GM10248 (cell line): ENCODE results near the gene AACS.
"Not testable (repeated sequence)": the region's sequence is repeated elsewhere in the genome, so short reads cannot be mapped to it uniquely, and the experiment has no call there.

Source experiments
- CTCF ChIA-PET: fragments of 300-600 bp; sonication (Branson Sonifier 250); formaldehyde crosslinking; extraction: SDS; loops from one replicate; lab custom pipeline; 2021; ENCODE audit warnings: antibody characterized with exemption; lab: Yijun Ruan, JAX
- POLR2A ChIA-PET: fragments of 350-650 bp; sonication (Branson Sonifier 250); formaldehyde crosslinking; extraction: SDS; loops from one replicate; lab custom pipeline; 2020; ENCODE audit warnings: antibody characterized with exemption; lab: Yijun Ruan, JAX
- DNase-seq: peaks from one replicate; pipeline ENCODE4 v3.0.0; 2012; ENCODE audit errors: extremely low spot score
- CTCF ChIP-seq: IDR thresholded peaks from 2 replicates; pipeline ENCODE4 v1.5.1; 2012; ENCODE audit warnings: mild to moderate bottlenecking, low read depth; ENCODE audit errors: extremely low read depth, missing control alignments, control extremely low read depth

Gene AACS

GRCh38 chr12:125021771-125022170 lies 43.5 kb upstream of the AACS start:
- POLR2A ChIA-PET = interaction anchor here (0.7 kb wide), 1 partner anchor 27 kb away, joined by 7 read pairs; no protein-coding TSS in a partner anchor
- DNase-seq = no peak
- CTCF ChIA-PET = interaction anchor here (1.0 to 1.5 kb wide), 3 partner anchors 13 to 25 kb away, joined by 3 to 4 read pairs (median 3); no protein-coding TSS in a partner anchor
- TF ChIP-seq CTCF = no peak

DNA sequence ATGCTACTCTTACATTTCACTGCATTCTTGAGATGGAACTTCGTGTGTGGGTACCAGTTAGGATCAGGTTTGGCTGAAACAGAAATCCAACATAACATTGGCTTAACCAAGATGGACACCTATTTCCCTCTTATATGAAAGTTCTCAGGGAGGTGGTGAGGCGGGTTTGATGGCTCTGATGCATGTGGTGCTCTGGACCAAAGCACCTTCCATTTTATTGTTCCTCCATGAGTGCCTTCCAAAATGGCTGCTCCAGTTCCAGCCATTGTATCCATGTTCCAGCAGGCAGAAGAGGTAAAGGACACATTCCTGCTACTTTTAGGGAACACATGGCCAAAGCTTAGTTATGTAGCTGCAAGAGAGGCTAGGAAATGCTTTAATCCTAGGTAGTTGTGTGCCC lies 42.2 kb upstream of the AACS start:
- CTCF ChIA-PET = no interaction called here
- TF ChIP-seq CTCF = no peak
- DNase-seq = no peak
- POLR2A ChIA-PET = no interaction called here

DNA sequence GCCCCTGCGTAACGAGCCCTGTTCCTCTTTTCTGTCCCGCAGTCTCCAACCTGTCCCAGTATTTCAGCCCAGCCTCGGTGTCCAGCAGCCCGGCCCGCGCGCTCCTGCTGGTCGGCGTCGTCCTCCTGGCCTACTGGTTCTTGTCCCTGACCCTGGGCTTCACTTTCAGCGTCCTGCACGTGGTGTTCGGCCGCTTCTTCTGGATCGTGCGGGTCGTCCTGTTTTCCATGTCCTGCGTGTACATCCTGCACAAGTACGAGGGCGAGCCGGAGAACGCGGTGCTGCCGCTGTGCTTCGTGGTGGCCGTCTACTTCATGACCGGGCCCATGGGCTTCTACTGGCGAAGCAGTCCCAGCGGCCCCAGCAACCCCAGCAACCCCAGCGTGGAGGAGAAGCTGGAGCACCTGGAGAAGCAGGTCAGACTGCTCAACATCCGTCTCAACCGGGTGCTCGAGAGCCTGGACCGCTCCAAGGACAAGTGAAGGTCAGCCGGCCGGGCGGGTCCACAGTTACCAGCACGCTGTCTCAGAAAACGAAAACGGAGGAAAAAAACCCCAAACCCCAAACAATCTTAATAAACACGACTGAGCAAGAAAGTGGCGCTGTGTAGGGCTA lies 40.2 kb upstream of the AACS start:
- POLR2A ChIA-PET = no interaction called here
- no peak for TF ChIP-seq CTCF
- no peak for DNase-seq
- CTCF ChIA-PET = no interaction called here

DNA sequence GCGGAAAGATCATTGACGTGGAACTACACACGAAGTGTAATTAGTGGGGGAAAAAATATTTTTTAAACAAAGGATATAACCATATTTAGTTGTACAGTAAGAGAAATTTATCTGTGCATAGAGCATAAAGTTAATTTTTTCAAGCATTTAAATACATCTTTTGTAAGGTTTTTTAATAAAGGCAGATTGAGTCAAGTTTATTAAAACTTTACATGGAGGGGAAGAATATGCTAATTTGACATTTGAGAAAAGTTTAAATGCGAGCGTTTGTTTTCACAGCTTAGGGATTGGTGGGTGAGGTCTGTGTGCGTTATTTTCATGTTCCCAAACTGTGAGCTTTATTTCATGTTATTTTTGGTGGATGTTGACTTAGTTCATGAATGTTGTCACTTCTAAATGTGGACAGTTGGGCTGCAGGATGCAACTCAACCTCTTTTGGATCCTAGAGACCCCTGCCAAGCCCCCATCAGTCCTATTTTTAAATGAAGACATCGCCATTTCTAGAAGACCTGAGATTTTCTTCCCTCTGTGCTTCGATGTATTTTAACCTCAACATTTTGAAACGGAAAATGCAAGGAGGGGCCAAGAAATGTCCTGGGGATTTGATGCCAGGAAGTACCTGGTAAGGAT lies 39.5 kb upstream of the AACS start:
- no peak for DNase-seq
- ChIA-PET CTCF (interaction anchor here (1.7 kb wide), 1 partner anchor 15 kb away, joined by 3 read pairs; no protein-coding TSS in a partner anchor), POLR2A (no interaction called here)
- TF ChIP-seq CTCF = no peak

DNA sequence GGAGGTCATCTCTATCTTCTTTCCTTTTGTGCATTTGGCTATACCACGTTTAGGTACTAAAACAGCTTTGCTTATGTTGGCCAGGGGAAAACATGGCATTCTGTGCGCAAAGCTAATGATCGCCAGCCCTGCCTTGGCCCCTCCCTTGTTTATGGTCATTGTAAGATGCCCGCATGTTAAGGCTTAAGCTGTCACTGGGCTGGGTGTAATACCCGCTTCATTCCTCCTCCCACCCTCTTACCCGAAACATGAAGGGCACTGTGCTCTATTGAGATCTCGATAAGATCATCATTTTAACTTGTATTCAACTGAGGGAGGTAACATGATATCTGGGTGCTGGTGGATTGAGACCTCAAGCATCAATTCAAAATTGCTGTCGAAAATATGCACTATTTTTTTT lies 37.1 kb upstream of the AACS start:
- ChIA-PET POLR2A (no interaction called here), CTCF (interaction anchor here (1.3 kb wide), 1 partner anchor 10 kb away, joined by 4 read pairs; no protein-coding TSS in a partner anchor)
- TF ChIP-seq CTCF = no peak
- no peak for DNase-seq

- POLR2A ChIA-PET = no interaction called here
- no peak for DNase-seq
- no peak for TF ChIP-seq CTCF
- CTCF ChIA-PET = no interaction called here
Measured at GRCh38 chr12:125029761-125030358, 35.4 kb upstream of the AACS start.

- CTCF ChIA-PET, POLR2A ChIA-PET, DNase-seq: not testable (repeated sequence)
Measured at GRCh38 chr12:125031471-125031870, 33.8 kb upstream of the AACS start.
